Effector memory CD4-positive, alpha-beta T cell (primary cell): Measurements from ENCODE around the gene ITPR2.

Experiments used
- DNase-seq, 3 donors: peaks; one replicate each; pipeline ENCODE4 v3.0.0-alpha.2; 2020
- H3K27ac ChIP-seq: 2 replicates; pipeline ENCODE4 v1.7.0; 2013; ENCODE audit warnings: mild to moderate bottlenecking, low read length, moderate library complexity; ENCODE audit not compliant: insufficient read depth, poor library complexity, severe bottlenecking
- H3K27me3 ChIP-seq: replicated peaks from 2 replicates; pipeline ENCODE4 v1.7.0; 2013; ENCODE audit warnings: mild to moderate bottlenecking, low read length; ENCODE audit not compliant: insufficient read depth, control insufficient read depth, poor library complexity, severe bottlenecking
- H3K36me3 ChIP-seq: 2 replicates; pipeline ENCODE4 v1.7.0; 2013; ENCODE audit warnings: mild to moderate bottlenecking, low read length, moderate library complexity; ENCODE audit not compliant: control insufficient read depth, insufficient read depth
- H3K4me1 ChIP-seq: 2 replicates; pipeline ENCODE4 v1.7.0; 2013; ENCODE audit warnings: low read length, mild to moderate bottlenecking; ENCODE audit not compliant: control insufficient read depth, insufficient read depth, poor library complexity, severe bottlenecking
- H3K4me3 ChIP-seq: 2 replicates; pipeline ENCODE4 v1.7.0; 2013; ENCODE audit warnings: low read length, low read depth, mild to moderate bottlenecking; ENCODE audit not compliant: insufficient read depth, poor library complexity, severe bottlenecking
- H3K9me3 ChIP-seq: 2 replicates; pipeline ENCODE4 v1.7.0; 2013; ENCODE audit warnings: mild to moderate bottlenecking, low read length, moderate library complexity; ENCODE audit not compliant: control insufficient read depth

The ITPR2 gene

DNA sequence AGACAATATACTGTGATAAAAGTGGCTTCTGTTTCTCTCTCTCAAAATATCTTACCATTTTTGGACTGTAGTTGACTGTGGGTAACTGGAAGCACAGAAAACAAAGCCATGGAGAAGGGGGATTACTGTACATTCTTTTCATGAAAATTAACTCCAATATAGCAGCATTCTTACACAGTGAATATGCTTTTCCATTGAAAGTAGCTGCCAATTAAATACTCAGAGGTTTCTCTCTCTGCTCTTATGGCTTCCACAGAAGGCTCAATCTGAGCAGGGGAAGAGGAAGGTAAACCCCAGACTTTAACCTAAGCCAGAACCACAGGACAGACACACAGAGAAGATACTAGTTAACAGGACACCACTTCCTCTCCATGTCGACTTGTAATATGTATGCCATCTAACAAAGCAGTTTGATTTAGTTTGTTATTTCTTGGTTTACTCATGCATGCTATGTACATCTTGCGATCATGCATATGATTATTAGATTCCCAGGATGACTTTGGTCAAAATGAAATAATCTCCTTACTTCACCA is 487.5 kb downstream of the ITPR2 start:
- Histone ChIP-seq H3K27ac (no peak overlapping the region), H3K27me3 (no peaks in the 10 kb centered on the region), H3K36me3 (peaks cover 2% of the 10 kb centered on the region), H3K4me3 (no peak overlapping the region), H3K4me1 (no peaks in the 10 kb centered on the region), H3K9me3 (no peaks in the 10 kb centered on the region)
- DNase-seq = no peak

DNA sequence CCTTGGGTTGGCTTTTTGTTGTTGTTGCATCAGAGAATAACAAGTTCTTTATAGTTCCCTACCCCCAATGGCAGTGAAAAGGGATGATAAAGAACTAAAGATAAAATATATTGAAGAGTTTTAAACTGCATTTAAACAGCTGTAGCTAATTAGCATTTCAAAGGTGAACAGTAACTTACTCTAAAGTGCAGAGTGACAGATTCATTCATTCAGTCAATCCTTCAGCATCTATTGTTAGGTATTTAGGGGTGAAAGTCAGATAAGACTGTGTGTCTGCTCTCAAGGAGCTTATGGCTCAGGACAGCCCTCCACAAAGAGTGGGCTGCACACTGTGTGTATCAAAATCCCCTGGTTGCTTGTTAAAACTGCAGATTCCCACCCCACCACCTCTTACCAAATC is 491.5 kb downstream of the ITPR2 start:
- Histone ChIP-seq H3K9me3 (no peaks in the 10 kb centered on the region), H3K4me1 (no peaks in the 10 kb centered on the region), H3K27ac (no peak overlapping the region), H3K4me3 (no peak overlapping the region), H3K27me3 (no peaks in the 10 kb centered on the region), H3K36me3 (peaks cover 12% of the 10 kb centered on the region)
- DNase-seq = no peak

DNA sequence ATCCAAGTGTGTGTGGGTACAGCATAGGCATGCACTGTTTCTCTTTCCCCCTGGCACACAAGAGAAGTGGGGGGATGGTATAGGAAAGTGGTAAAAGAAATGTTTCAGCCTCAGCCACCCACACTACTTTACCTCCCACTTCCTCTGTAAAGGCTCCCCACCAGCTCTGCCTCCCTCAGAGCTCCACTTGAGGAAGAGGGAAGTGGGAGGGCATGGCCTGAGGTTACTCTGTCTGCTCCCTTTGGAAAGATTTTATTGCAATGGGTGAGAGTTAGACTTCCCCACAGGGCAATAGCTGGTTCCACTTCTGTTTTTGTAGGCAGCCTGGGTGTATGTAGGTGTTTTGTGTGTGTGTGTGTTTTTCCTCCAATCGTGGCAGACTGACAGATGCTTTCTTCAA is 492.3 kb downstream of the ITPR2 start:
- Histone ChIP-seq H3K4me1 (no peaks in the 10 kb centered on the region), H3K9me3 (no peaks in the 10 kb centered on the region), H3K4me3 (no peak overlapping the region), H3K27ac (no peak overlapping the region), H3K27me3 (no peaks in the 10 kb centered on the region), H3K36me3 (peaks cover 12% of the 10 kb centered on the region)
- no peak for DNase-seq

DNA sequence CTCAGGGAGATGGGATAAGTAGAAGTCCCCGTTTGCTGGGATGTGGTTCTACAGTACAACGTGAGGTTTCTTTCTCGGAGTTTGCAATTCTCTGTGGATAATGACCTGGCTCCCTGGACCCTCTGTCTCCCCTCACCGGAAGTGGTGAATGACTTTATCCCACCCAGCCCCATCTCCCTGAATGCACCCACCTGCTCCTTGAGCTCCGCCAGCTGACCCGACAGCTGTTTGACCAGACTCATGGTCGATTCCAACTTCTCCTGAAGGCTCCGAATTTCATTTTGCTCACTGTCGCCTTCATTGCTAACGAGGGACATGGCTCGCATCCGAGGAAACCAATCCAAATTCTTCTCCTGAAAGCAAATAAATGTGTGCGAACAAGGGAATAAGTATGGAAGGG is 493.0 kb downstream of the ITPR2 start:
- no peak overlapping the region for H3K4me3 ChIP-seq
- H3K9me3 ChIP-seq = no peaks in the 10 kb centered on the region
- no peak overlapping the region for H3K27ac ChIP-seq
- DNase-seq = no peak
- no peaks in the 10 kb centered on the region for H3K27me3 ChIP-seq
- H3K36me3 ChIP-seq = peaks cover 12% of the 10 kb centered on the region
- no peaks in the 10 kb centered on the region for H3K4me1 ChIP-seq

DNA sequence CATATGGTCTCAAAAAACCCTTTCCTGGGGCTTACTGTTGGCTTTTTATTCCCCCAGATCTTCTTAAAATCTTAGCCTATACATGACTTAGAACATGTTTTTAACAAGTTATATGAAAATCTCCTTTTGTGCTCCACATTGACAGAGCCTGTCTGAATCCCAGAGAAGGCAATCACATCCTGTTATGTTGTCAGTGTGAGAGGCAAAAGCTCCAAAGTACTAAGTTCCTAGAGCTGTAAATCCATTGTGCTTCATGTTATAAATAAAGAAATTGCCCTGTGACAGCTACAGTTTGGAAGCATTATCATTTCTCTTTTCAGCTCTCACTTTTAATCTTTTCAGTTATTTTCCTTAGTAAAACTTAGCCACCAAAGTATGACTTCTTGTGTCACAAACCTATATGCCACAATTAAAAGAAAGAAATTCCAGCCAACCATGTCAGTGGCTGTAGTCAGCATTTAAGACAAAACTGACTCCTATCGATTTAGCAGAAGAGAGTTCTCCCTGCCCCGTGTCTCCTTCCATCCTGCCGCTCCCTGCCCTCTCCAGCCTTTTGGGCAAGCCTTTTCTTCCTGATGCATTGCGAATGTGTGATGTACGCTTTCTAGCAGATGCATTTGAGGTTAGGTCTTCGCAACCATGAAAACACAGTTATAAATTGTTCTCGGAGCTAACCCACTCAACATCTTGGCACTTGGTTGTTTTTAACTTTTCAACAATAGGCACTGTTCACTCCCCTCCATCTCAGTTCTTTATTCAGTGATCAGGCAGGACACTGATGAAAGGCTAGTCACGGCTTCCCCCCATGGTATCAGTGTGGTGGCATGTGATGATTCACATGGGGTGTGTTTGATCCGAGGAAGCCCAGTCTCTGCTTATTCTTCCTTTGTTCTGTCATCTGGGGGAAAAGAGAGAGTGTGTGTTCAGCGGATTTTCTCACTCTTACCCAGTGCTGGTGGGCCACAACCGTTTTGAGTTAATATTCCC is 494.1 kb downstream of the ITPR2 start:
- DNase-seq = no peak
- Histone ChIP-seq H3K9me3 (no peaks in the 10 kb centered on the region), H3K36me3 (peaks cover 12% of the 10 kb centered on the region), H3K4me1 (no peaks in the 10 kb centered on the region), H3K27me3 (no peaks in the 10 kb centered on the region), H3K27ac (no peak overlapping the region), H3K4me3 (no peak overlapping the region)

DNA sequence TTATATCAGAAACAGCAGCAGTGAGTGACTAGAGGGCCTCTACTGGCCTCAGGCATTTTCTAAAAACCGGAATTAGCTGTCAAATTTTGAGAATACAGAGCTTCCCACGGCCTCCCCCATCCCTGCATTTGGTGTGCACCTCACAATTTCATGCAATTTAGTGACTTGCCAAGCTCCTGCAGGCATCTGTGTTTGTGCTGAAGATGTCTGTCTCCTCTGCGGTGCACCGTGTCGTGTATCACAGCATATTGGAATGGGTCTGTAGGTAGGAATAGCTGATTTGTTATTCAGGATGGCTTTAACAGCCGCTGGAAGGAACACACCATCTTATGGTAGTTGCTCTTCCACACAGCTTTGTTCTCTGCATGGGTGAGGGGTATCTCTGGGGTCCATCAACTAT is 497.3 kb downstream of the ITPR2 start:
- Histone ChIP-seq H3K4me1 (no peaks in the 10 kb centered on the region), H3K36me3 (peaks cover 11% of the 10 kb centered on the region), H3K27ac (no peak overlapping the region), H3K9me3 (no peaks in the 10 kb centered on the region), H3K27me3 (no peaks in the 10 kb centered on the region), H3K4me3 (no peak overlapping the region)
- no peak for DNase-seq

DNA sequence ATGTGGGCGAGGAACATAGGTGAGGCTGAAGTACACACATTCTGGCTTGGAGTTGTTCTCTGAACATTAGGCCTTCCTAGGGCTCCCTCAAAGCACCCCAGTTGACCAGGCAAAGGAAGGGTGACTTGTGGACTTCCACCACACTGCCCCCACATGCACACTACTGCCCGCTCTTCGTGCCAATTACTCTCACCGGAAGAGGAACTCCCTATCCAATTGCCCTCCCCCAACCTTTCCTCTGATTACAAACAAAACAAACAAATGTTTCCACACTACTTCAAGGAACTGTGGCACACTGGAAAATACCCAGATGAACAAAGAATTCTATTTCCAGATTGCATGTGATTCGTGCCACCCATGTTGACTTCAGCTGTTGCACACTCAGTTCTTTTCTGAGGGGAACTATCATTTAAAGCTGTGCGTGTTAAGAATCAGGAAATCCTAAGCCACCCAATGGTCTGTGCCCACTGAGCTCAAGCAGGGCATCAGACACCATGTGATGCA is 498.3 kb downstream of the ITPR2 start:
- H3K36me3 ChIP-seq = peaks cover 5% of the 10 kb centered on the region
- no peak for DNase-seq
- H3K27ac ChIP-seq = no peak overlapping the region
- H3K4me1 ChIP-seq = no peaks in the 10 kb centered on the region
- no peak overlapping the region for H3K4me3 ChIP-seq
- H3K27me3 ChIP-seq = no peaks in the 10 kb centered on the region
- H3K9me3 ChIP-seq = no peaks in the 10 kb centered on the region

DNA sequence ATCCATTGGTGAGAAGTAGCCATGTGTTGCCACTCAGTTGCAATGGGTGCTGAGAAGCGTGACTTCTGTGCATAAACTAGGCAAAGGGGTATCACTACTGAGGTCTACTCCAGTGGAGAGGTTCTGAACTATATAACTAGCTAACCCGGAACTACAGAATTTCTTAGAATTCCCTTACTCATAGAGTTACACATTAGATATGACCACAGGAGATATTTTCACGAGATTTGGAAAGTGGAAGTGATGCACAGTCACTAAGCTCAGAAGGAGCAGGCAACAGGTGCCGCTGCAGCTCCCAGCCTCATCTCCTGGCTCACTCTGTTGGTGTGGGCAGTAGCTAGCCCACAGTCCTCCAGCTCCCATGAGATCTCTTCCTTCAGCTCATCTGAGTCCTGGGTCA is 501.0 kb downstream of the ITPR2 start:
- Histone ChIP-seq H3K9me3 (no peaks in the 10 kb centered on the region), H3K27ac (no peak overlapping the region), H3K4me1 (no peaks in the 10 kb centered on the region), H3K4me3 (no peak overlapping the region), H3K36me3 (no peaks in the 10 kb centered on the region), H3K27me3 (no peaks in the 10 kb centered on the region)
- DNase-seq = no peak

DNA sequence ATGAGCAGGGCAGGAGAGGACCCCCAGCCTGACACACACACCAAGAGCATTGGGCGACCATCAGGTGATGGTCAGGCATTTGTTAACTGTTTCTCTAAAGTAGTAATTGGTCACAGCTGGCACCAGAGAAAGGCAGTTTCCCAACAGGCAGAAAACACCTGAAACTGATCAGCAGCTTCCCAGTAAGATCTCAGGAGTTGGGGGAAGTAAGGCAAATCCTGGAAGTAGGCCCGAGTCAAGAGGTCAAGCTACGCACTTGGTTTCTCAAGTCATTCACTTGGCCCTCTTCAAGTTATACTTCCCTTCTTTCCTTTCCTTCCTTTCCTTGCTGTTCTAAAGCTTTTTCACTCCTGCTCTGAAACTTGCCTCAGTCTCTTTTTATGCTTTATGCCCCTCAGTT is 501.9 kb downstream of the ITPR2 start:
- no peak for DNase-seq
- no peaks in the 10 kb centered on the region for H3K4me1 ChIP-seq
- H3K27ac ChIP-seq = no peak overlapping the region
- no peaks in the 10 kb centered on the region for H3K9me3 ChIP-seq
- H3K36me3 ChIP-seq = no peaks in the 10 kb centered on the region
- H3K27me3 ChIP-seq = no peaks in the 10 kb centered on the region
- H3K4me3 ChIP-seq = no peak overlapping the region

DNA sequence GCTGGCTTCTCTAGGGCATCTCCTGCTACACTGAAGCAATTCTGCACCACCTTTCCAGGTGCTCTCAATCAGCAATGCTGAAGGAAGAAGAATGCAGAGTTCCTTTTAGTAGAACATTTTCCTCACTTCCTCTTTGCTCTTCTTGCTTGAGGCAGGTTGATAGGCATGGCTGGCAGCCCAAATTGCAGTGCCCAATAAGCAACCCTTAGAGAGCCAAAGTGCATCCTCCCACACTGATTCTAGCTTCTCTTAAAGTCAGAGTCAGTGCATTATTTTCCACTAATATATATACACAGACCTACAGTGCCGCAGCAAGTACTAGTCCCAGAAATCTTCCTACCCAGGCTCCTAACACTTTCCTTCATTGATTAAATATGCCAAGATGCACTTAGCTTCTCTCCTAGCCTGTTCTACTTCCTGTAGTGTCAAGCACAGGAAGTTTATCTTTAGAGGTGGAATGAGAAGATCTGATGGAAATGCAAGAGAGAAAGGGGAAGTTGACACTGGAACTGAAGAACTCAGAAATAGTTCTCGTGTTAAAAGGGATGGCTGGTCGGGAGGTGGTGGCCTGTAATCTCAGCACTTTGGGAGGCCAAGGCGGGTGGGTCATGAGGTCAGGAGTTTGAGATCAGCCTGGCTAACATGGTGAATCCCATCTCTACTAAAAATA is 504.9 kb downstream of the ITPR2 start:
- no peak for DNase-seq
- Histone ChIP-seq H3K4me3 (no peak overlapping the region), H3K36me3 (no peaks in the 10 kb centered on the region), H3K27me3 (no peaks in the 10 kb centered on the region), H3K9me3 (no peaks in the 10 kb centered on the region), H3K4me1 (no peaks in the 10 kb centered on the region), H3K27ac (no peak overlapping the region)
